Sigmoid colon (tissue), 4 donors: ENCODE measurements around the gene CEACAM16.

Experiments
- CTCF ChIP-seq, 4 experiments: fragments of 450-650 bp in 3 of 4; fragments of 200-600 bp in 1 of 4; IDR thresholded peaks; one replicate each; pipeline ENCODE4 v1.5.1; 2016 to 2019; ENCODE audit warnings: antibody characterized with exemption in 4 of 4, mild to moderate bottlenecking in 3 of 4, moderate library complexity in 2 of 4
- EP300 ChIP-seq, 4 donors: sonication (generic); formaldehyde crosslinking; IDR thresholded peaks; one replicate each; pipeline ENCODE4 v1.6.1; 2017; ENCODE audit warnings: antibody characterized with exemption in 4 of 4
- POLR2A ChIP-seq, 2 donors: fragments of 450-650 bp; IDR thresholded peaks; one replicate each; pipeline ENCODE4 v1.6.1; 2016; ENCODE audit warnings: antibody characterized with exemption in 2 of 2, mild to moderate bottlenecking in 2 of 2, moderate library complexity in 2 of 2

- TF ChIP-seq CTCF (IDR thresholded peaks at IDR 0.05) (no peak), EP300 (IDR thresholded peaks at IDR 0.05) (no peak), POLR2A (IDR thresholded peaks at IDR 0.05) (no peak)
These were observed 6.6 kb downstream of the CEACAM16 start for GRCh38 chr19:44705502-44706010.
